GM12878 (cell line): ENCODE measurements around the gene CFI. TPM values are rescaled to one million over a fixed set of nuclear protein-coding genes. Genes with fewer than 3 reads are reported as not detected.

Source experiments
- ATAC-seq: fragments of 200-7000 bp; cut with Tn5 transposase; 3 replicates; pipeline ENCODE4 v1.9.1; 2020; ENCODE audit warnings: mild to moderate bottlenecking, moderate library complexity
- BruUV-seq: library from RNA; stranded (reverse); fragments of 400-500 nt; replicated peaks from 2 replicates; lab custom pipeline; 2021; lab: Mats Ljungman, UMichigan
- CTCF ChIA-PET: fragments of 300-600 bp; sonication (Branson Sonifier 250); formaldehyde crosslinking; extraction: SDS; loops from one replicate; lab custom pipeline; 2021; ENCODE audit warnings: inconsistent platforms; lab: Yijun Ruan, JAX
- POLR2A ChIA-PET: fragments of 350-600 bp; formaldehyde crosslinking; extraction: SDS; loops from one replicate; lab custom pipeline; 2021; ENCODE audit warnings: inconsistent platforms; lab: Charles Lee
- RAD21 ChIA-PET: fragments of 300-600 bp; sonication (Branson Sonifier 250); formaldehyde crosslinking; loops from one replicate; lab custom pipeline; 2023; ENCODE audit warnings: antibody characterized with exemption; ENCODE audit not compliant: unreplicated experiment; lab: Charles Lee
- SMC1A ChIA-PET: fragments of 300-600 bp; sonication (Branson Sonifier 250); formaldehyde crosslinking; loops from one replicate; lab custom pipeline; 2023; ENCODE audit not compliant: unreplicated experiment, uncharacterized antibody; lab: Charles Lee
- DNase-seq: peaks from one replicate; pipeline ENCODE4 v3.0.0-alpha.2; 2011; ENCODE audit warnings: low read depth, low spot score
- FAIRE-seq: peaks from 3 replicates; lab custom pipeline; 2011; peaks lifted over from hg19 to GRCh38; lab: Jason Lieb, UNC
- H2AFZ ChIP-seq: 2 replicates; pipeline ENCODE4 v1.6.0; 2011; ENCODE audit warnings: low read depth, low read length, control low read depth; ENCODE audit not compliant: control insufficient read depth
- H3K27ac ChIP-seq: 2 replicates; pipeline ENCODE4 v1.5.1; 2011; ENCODE audit warnings: control low read depth; ENCODE audit not compliant: control insufficient read depth, insufficient read depth
- H3K27me3 ChIP-seq, 2 experiments: replicated peaks in 1 of 2; 2 replicates each; pipeline versions ENCODE4 v1.6.0 to v1.6.1; 2011; ENCODE audit warnings: low read length in 1 of 2; ENCODE audit not compliant: control insufficient read depth in 2 of 2, insufficient read depth in 2 of 2
- H3K36me3 ChIP-seq, 2 experiments: 2 replicates each; pipeline ENCODE4 v1.5.1; 2011; ENCODE audit warnings: low read length in 1 of 2; ENCODE audit not compliant: control insufficient read depth in 2 of 2, insufficient read depth in 2 of 2
- H3K4me1 ChIP-seq: 2 replicates; pipeline ENCODE4 v1.6.1; 2011; ENCODE audit warnings: mild to moderate bottlenecking, low read length, moderate library complexity, mixed read lengths; ENCODE audit not compliant: control insufficient read depth, insufficient read depth
- H3K4me2 ChIP-seq: 2 replicates; pipeline ENCODE4 v1.6.0; 2011; ENCODE audit warnings: control low read depth; ENCODE audit not compliant: control insufficient read depth, insufficient read depth
- H3K4me3 ChIP-seq: fragments of 200-600 bp; sonication (generic); 2 replicates; pipeline ENCODE4 v1.5.1; 2016
- H3K79me2 ChIP-seq: 2 replicates; pipeline ENCODE4 v1.6.0; 2011; ENCODE audit warnings: low read length; ENCODE audit not compliant: control insufficient read depth, insufficient read depth
- H3K9ac ChIP-seq: 2 replicates; pipeline ENCODE4 v1.8.0; 2011; ENCODE audit warnings: low read length, control low read depth, mixed read lengths; ENCODE audit not compliant: control insufficient read depth, insufficient read depth
- H3K9me3 ChIP-seq: replicated peaks from 3 replicates; pipeline ENCODE4 v1.5.1; 2011; ENCODE audit warnings: mild to moderate bottlenecking, low read length; ENCODE audit not compliant: control insufficient read depth, insufficient read depth
- H4K20me1 ChIP-seq: 2 replicates; pipeline ENCODE4 v1.6.0; 2011; ENCODE audit not compliant: control insufficient read depth, insufficient read depth
- ATF2 ChIP-seq: IDR thresholded peaks from 2 replicates; pipeline ENCODE4 v1.6.1; 2012; ENCODE audit warnings: low read length, inconsistent platforms
- BRCA1 ChIP-seq: IDR thresholded peaks from 2 replicates; pipeline ENCODE4 v1.6.1; 2011; ENCODE audit warnings: low read depth, low read length, improper control_type of control experiment
- CHD2 ChIP-seq: IDR thresholded peaks from 2 replicates; pipeline ENCODE4 v1.6.1; 2011; ENCODE audit warnings: low read depth, low read length, improper control_type of control experiment, borderline replicate concordance
- HCFC1 ChIP-seq: fragments of 150-350 bp; IDR thresholded peaks from 2 replicates; pipeline ENCODE4 v1.6.1; 2014; ENCODE audit warnings: low read length
- NR2C1 ChIP-seq: fragments of 450-650 bp; IDR thresholded peaks from 2 replicates; pipeline ENCODE4 v1.6.1; 2017; ENCODE audit warnings: antibody characterized with exemption, mild to moderate bottlenecking, moderate library complexity
- POLR2AphosphoS2 ChIP-seq: IDR thresholded peaks from 2 replicates; pipeline ENCODE4 v1.6.1; 2011; ENCODE audit warnings: low read depth, mild to moderate bottlenecking, low read length, improper control_type of control experiment, moderate library complexity
- RELB ChIP-seq: fragments of 450-650 bp; IDR thresholded peaks from 2 replicates; pipeline ENCODE4 v1.6.1; 2017; ENCODE audit warnings: low read depth, mild to moderate bottlenecking, moderate library complexity
- REST ChIP-seq: IDR thresholded peaks from 2 replicates; pipeline ENCODE4 v1.6.1; 2012; ENCODE audit warnings: mild to moderate bottlenecking, low read depth, low read length
- SP1 ChIP-seq: IDR thresholded peaks from one replicate; pipeline ENCODE4 v1.6.1; 2011; ENCODE audit warnings: low read depth, low read length
- WRNIP1 ChIP-seq: IDR thresholded peaks from 2 replicates; pipeline ENCODE4 v1.6.1; 2011; ENCODE audit warnings: low read depth, low read length, improper control_type of control experiment, borderline replicate concordance
- ZNF384 ChIP-seq: IDR thresholded peaks from 2 replicates; pipeline ENCODE4 v1.6.1; 2012; ENCODE audit warnings: low read depth, mild to moderate bottlenecking, low read length, improper control_type of control experiment, borderline replicate concordance
- ZNF592 ChIP-seq: fragments of 450-650 bp; IDR thresholded peaks from 2 replicates; pipeline ENCODE4 v1.6.1; 2017; ENCODE audit warnings: mild to moderate bottlenecking, moderate library complexity
- WGBS: methylation state at CpG from one replicate; pipeline ENCODE4 v1.1.6; 2016; ENCODE audit warnings: low lambda C conversion rate; ENCODE audit not compliant: insufficient replicate concordance, insufficient coverage; ENCODE audit errors: missing lambda C conversion rate; 5-methylcytosine and 5-hydroxymethylcytosine counted together
- in situ Hi-C: fragments of 300-500 bp; cut with MboI; formaldehyde crosslinking; loops from 9 replicates; pipeline ENCODE4 v1.14.3; 2018; ENCODE audit warnings: mixed read lengths
- intact Hi-C: fragments of 100-400 bp; cut with micrococcal nuclease; formaldehyde crosslinking; loops from one replicate; pipeline ENCODE4 v1.14.2; 2022; ENCODE audit not compliant: unreplicated experiment
- polyA plus RNA-seq, 11 experiments: library from polyadenylated mRNA; depleted of rRNA in 4 of 11; unstranded in 6 of 11; stranded (reverse) in 5 of 11; fragments of >200 nt; fragmentation: Nextera tagmentation in 4 of 11; fragmentation: Illumina TruSeq in 1 of 11; extraction: Ambion mirVana in 4 of 11; extraction: Trizol in 1 of 11; gene quantifications; 1 replicate in 1 of 11; 2 replicates in 10 of 11; pipeline versions ENCODE4 v1.2.1 to v1.2.3, GENCODE V29; 2011 to 2016; ENCODE audit warnings: inconsistent platforms in 2 of 11, missing spikeins in 2 of 11, low read depth in 1 of 11
- total RNA-seq, 4 experiments: library from RNA; depleted of rRNA in 3 of 4; stranded (reverse); fragments of >200 nt in 3 of 4; fragmentation: Illumina TruSeq in 1 of 4; extraction: Trizol in 1 of 4; gene quantifications; 2 replicates each; pipeline versions ENCODE4 v1.2.1 to v1.2.3, GENCODE V29; 2013 to 2021

Gene CFI
- total and polyA plus RNA-seq, 10 of the 15 experiments (the other 5 are each of a cell fraction or from before 2014, with no cell fraction given) = 0.15 to 0.28 TPM; not detected in 8

GRCh38 chr4:109820563-109820962 is 18.8 kb upstream of the CFI start (continued):
- TF ChIP-seq REST = no peak

- no peak overlapping the region for H3K4me3 ChIP-seq
- ATAC-seq (no peak), FAIRE-seq (no peak)
- no peak overlapping the region for H3K4me2 ChIP-seq
- ChIA-PET CTCF (interaction anchor here (1.7 kb wide), 1 partner anchor 14 kb away, joined by 5 read pairs; no protein-coding TSS in a partner anchor), SMC1A (interaction anchor here (1.3 kb wide), 1 partner anchor 118 kb away, joined by 3 read pairs; no protein-coding TSS in a partner anchor), RAD21 (no interaction called here)
- H3K4me1 ChIP-seq = no peaks in the 10 kb centered on the region
- no peak overlapping the region for H3K27ac ChIP-seq
- H3K36me3 ChIP-seq = peaks cover 0 to 2% of the 10 kb centered on the region in 2 experiments; a peak in 3 of 4 replicates
- no TSS peak for BruUV-seq
- intact Hi-C loops (loop anchor here (5.0 to 10.0 kb wide), 3 partner anchors 174 to 377 kb away; partner anchors contain the start of genes ELOVL6 and MCUB), in situ Hi-C loops (no loop called here)
- 95% methylated on average over 4 of the region's 4 CpGs for WGBS
- H3K9me3 ChIP-seq = no peaks in the 10 kb centered on the region
- peaks cover 27% of the 10 kb centered on the region for H3K79me2 ChIP-seq
- no peaks in the 10 kb centered on the region for H4K20me1 ChIP-seq
- no peaks in the 10 kb centered on the region for H3K27me3 ChIP-seq
- no peak overlapping the region for H2AFZ ChIP-seq
- no peak overlapping the region for H3K9ac ChIP-seq
- no peak for TF ChIP-seq BRCA1
- TF ChIP-seq NR2C1 = no peak
- no peak for TF ChIP-seq WRNIP1
- no peak for TF ChIP-seq RELB
- no peak for TF ChIP-seq ZNF592
- no peak for TF ChIP-seq ZNF384
- no peak for TF ChIP-seq ATF2
- no peak for TF ChIP-seq POLR2AphosphoS2
- TF ChIP-seq CHD2 = no peak
- TF ChIP-seq SP1 = no peak
- TF ChIP-seq HCFC1 = no peak
- TF ChIP-seq, all 136 proteins: peak for 0
- POLR2A ChIA-PET = no interaction called here
- DNase-seq = no peak
Measured at GRCh38 chr4:109818268-109818667, 16.5 kb upstream of the CFI start.
